Ascending aorta (tissue), 2 donors: ENCODE results near the gene CYB5B. TPM values are rescaled to one million over a fixed set of nuclear protein-coding genes. Genes with fewer than 3 reads are reported as not detected.

Experiments
- DNase-seq, 2 donors: peaks; one replicate each; pipeline ENCODE4 v3.0.0-alpha.2; 2019; ENCODE audit warnings: low spot score in 2 of 2
- H3K27ac ChIP-seq, 2 donors: fragments of 200-600 bp; sonication (generic); one replicate each; pipeline ENCODE4 v1.5.1; 2016 to 2017; ENCODE audit warnings: mild to moderate bottlenecking in 1 of 2
- H3K27me3 ChIP-seq: fragments of 200-600 bp; sonication (generic); one replicate; pipeline ENCODE4 v1.5.1; 2017
- H3K36me3 ChIP-seq, 2 donors: fragments of 200-600 bp; sonication (generic); one replicate each; pipeline ENCODE4 v1.5.1; 2016
- H3K4me1 ChIP-seq, 2 donors: fragments of 200-600 bp; sonication (generic); one replicate each; pipeline ENCODE4 v1.5.1; 2016 to 2017; ENCODE audit warnings: mild to moderate bottlenecking in 1 of 2
- H3K4me3 ChIP-seq, 2 donors: fragments of 200-600 bp; sonication (generic); one replicate each; pipeline ENCODE4 v1.5.1; 2016 to 2017; ENCODE audit warnings: mild to moderate bottlenecking in 1 of 2
- H3K9me3 ChIP-seq, 2 donors: fragments of 200-600 bp; sonication (generic); one replicate each; pipeline ENCODE4 v1.5.1; 2016
- CTCF ChIP-seq, 3 experiments: fragments of 200-600 bp in 2 of 3; fragments of 450-650 bp in 1 of 3; sonication (generic) in 2 of 3; IDR thresholded peaks; one replicate each; pipeline ENCODE4 v1.5.1; 2016 to 2019; ENCODE audit warnings: antibody characterized with exemption in 3 of 3, mild to moderate bottlenecking in 1 of 3, moderate library complexity in 1 of 3
- intact Hi-C: fragments of 100-400 bp; cut with DNase I; formaldehyde crosslinking; loops from one replicate; pipeline ENCODE4 v1.15.1; 2023
- total RNA-seq: library from RNA; depleted of rRNA; stranded (reverse); fragments of >200 nt; gene quantifications from one replicate; pipeline ENCODE4 v1.1.0, GENCODE V29; 2016

The CYB5B gene
- total RNA-seq, 1 donor from 2014 or later = 19.2 TPM

- no peak overlapping the region for H3K4me3 ChIP-seq
- DNase-seq = no peak
- H3K4me1 ChIP-seq = peaks cover 2 to 10% of the 10 kb centered on the region in 2 donors
- H3K27ac ChIP-seq = peak overlapping the region in 1 of 2 donors; percentile 21
- no peaks in the 10 kb centered on the region for H3K27me3 ChIP-seq
- H3K9me3 ChIP-seq = no peaks in the 10 kb centered on the region
- TF ChIP-seq CTCF (IDR thresholded peaks at IDR 0.05) = no peak
- no peaks in the 10 kb centered on the region for H3K36me3 ChIP-seq
- intact Hi-C loops = no loop called here
These were observed 53.1 kb downstream of the CYB5B start for GRCh38 chr16:69477546-69477945.

- DNase-seq = no peak
- TF ChIP-seq CTCF (IDR thresholded peaks at IDR 0.05) = no peak
- Histone ChIP-seq H3K9me3 (no peaks in the 10 kb centered on the region), H3K27ac (no peak overlapping the region), H3K36me3 (no peaks in the 10 kb centered on the region), H3K4me3 (no peak overlapping the region), H3K27me3 (no peaks in the 10 kb centered on the region), H3K4me1 (peaks cover 2 to 13% of the 10 kb centered on the region in 2 donors)
- intact Hi-C loops = no loop called here
These were observed 54.3 kb downstream of the CYB5B start for GRCh38 chr16:69478685-69479084.

- intact Hi-C loops = loop anchor here (5.0 kb wide), 2 partner anchors 37 to 82 kb away; no protein-coding TSS in a partner anchor
- no peak for DNase-seq
- Histone ChIP-seq H3K4me3 (no peak overlapping the region), H3K4me1 (peaks cover 2 to 13% of the 10 kb centered on the region in 2 donors), H3K27ac (no peak overlapping the region), H3K27me3 (no peaks in the 10 kb centered on the region), H3K9me3 (no peaks in the 10 kb centered on the region), H3K36me3 (no peaks in the 10 kb centered on the region)
- TF ChIP-seq CTCF (IDR thresholded peaks at IDR 0.05) = no peak
These were observed 55.4 kb downstream of the CYB5B start for GRCh38 chr16:69479775-69480174.

GRCh38 chr16:69481901-69482341 is 57.5 kb downstream of the CYB5B start:
- peak; percentile 23 to 94 for DNase-seq
- intact Hi-C loops = loop anchor here (1.0 to 5.0 kb wide), 4 partner anchors 40 to 85 kb away; partner anchors contain the start of gene CYB5B

GRCh38 chr16:69482410-69482991 is 58.1 kb downstream of the CYB5B start:
- H3K4me1 ChIP-seq = peaks cover 2 to 13% of the 10 kb centered on the region in 2 donors
- H3K9me3 ChIP-seq = no peaks in the 10 kb centered on the region
- intact Hi-C loops = loop anchor here (1.0 to 5.0 kb wide), 4 partner anchors 40 to 85 kb away; partner anchors contain the start of gene CYB5B
- H3K27me3 ChIP-seq = no peaks in the 10 kb centered on the region
- no peak for TF ChIP-seq CTCF (IDR thresholded peaks at IDR 0.05)
- DNase-seq = peak in 1 of 2 donors; percentile 79
- H3K36me3 ChIP-seq = no peaks in the 10 kb centered on the region
- peak overlapping the region in 1 of 2 donors; percentile 55 for H3K4me3 ChIP-seq
- H3K27ac ChIP-seq = peak overlapping the region; percentile 85 to 88

More at GRCh38 chr16:69481901-69482341, 57.5 kb downstream of the CYB5B start:
- Histone ChIP-seq H3K27ac (peak overlapping the region; percentile 85 to 88), H3K4me1 (peaks cover 2 to 13% of the 10 kb centered on the region in 2 donors), H3K27me3 (no peaks in the 10 kb centered on the region), H3K36me3 (no peaks in the 10 kb centered on the region), H3K4me3 (peak overlapping the region in 1 of 2 donors; percentile 55), H3K9me3 (no peaks in the 10 kb centered on the region)
- peak in 2 of 3 experiments; percentile 8 to 34 for TF ChIP-seq CTCF (IDR thresholded peaks at IDR 0.05)
